8988T (cell line): ENCODE data around the gene ARG2.

ENCODE experiments used
- DNase-seq: peaks from one replicate; pipeline ENCODE4 v3.0.0; 2011

ARG2 gene

DNA sequence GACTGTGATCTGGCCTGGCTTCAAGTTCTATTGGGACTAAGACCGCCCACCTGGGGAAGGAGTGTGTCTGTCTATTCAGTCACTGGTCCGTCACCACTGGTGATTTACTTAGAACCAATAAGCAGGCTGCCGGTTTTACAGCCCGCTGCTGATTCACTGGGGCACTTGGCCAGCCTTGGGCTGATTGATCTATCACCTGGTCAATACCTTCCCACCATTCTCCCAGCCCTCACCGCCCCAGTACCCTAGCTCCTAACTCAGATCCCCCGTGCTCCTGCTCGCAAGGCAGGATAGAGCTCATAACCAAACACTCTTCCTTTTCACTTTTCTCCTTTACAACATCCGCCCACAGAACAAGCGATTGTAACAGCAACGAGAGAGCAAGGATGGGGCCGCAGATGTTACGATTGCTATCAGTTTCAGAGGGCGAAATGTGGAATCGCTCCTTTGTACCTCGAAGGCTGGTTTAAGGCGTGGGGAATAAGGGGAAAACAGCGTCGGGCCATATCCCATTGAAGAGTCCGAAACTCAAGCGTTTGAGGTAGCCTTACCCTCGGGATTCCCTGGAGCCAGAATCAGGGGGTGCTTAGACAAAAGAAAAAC lies 75.2 kb downstream of the ARG2 start:
- DNase-seq: peak; percentile 61

- DNase-seq: peak; percentile 65
Measured at GRCh38 chr14:67695394-67695949, 75.8 kb downstream of the ARG2 start, which contains the start of gene RDH11. RDH11 (minus strand) TSS chr14:67695764; CDS start chr14:67695703, 61 bp downstream.

- DNase-seq: no peak
Measured at GRCh38 chr14:67697006-67697405, 77.3 kb downstream of the ARG2 start.

DNA sequence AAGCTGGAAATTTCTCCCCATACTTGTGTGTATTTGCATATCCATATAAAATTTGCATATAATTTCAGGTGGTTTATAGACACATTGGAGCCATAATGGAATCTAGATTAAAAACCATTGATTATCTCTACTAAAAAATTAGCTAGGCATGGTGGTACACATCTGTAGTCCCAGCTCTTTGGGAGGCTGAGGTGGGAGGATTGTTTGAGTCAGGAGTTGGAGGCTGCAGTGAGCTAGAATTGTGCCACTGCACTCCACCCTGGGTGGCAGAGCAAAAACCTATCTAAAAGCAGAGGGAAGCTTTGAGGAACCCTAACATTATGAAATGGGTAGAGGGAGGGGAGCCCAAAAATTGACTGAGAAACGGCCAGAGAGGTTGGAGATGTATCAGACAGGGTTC lies 78.5 kb downstream of the ARG2 start:
- no peak for DNase-seq
